Measurements from ENCODE around the gene CRYZ. TPM values are rescaled to one million over a fixed set of nuclear protein-coding genes. Genes with fewer than 3 reads are reported as not detected.
A peak's percentile ranks its signal among the peaks of the same experiment; 100 is the strongest.

CRYZ gene
- total and polyA plus RNA-seq, 10 of the 15 experiments (the other 5 are each of a cell fraction or from before 2014, with no cell fraction given), result 53.4 to 194 (median 79.8) TPM

DNA sequence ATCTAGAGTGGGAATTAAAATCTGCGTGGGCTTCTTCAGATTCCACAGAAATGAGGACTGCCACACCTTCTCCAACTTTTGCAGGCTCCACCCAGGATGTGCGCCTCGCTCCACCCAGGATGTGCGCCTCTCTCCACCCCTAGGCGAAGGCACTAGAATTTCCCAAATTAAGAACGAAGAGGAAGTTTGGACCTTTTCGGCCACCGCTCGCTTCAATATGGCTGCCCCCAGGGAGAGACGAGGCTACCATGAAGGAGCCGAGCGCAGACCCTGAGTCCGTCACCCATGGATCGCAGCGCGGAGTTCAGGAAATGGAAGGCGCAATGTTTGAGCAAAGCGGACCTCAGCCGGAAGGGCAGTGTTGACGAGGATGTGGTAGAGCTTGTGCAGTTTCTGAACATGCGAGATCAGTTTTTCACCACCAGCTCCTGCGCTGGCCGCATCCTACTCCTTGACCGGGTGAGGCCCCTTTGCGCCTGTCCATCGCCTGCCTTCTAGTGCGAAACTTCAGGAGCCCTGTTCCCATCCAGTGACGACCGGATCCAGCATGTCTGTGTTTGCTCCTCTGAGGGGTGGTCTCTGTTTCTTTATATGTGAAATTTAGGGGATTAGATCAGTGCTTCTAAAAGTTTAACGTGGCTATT lies at the start of gene CRYZ, which contains the start of gene TYW3 (continued):
- TF ChIP-seq ETV6 (conservative IDR thresholded peaks at IDR 0.05 in 1 of 2, IDR thresholded peaks at IDR 0.05 in 1 of 2; ENCODE audit: borderline replicate concordance in 1 of 2, low read depth in 1 of 2) (peak in 1 of 2 experiments; percentile 37; a peak in 1 of 4 replicates), TAF1 (IDR thresholded peaks at IDR 0.05; ENCODE audit: borderline replicate concordance, low read depth, low read length) (peak; percentile 82; the same call in 1 of the 2 replicates), ZSCAN29 (IDR thresholded peaks at IDR 0.05) (no peak), POLR2AphosphoS2 (IDR thresholded peaks at IDR 0.05; ENCODE audit: low read depth, low read length) (0 out of 2 replicates have a peak, but pooled peaks have one; percentile 56), SMAD5 (IDR thresholded peaks at IDR 0.05; ENCODE audit: low read depth) (0 out of 2 replicates have a peak, but pooled peaks have one; percentile 69), JUNB (IDR thresholded peaks at IDR 0.05) (no peak), RB1 (IDR thresholded peaks at IDR 0.05; ENCODE audit: borderline replicate concordance) (peak; percentile 27; the same call in 1 of the 2 replicates), HCFC1 (IDR thresholded peaks at IDR 0.05; ENCODE audit: low read length) (peak; percentile 85)
- TF ChIP-seq, protein P1, sequence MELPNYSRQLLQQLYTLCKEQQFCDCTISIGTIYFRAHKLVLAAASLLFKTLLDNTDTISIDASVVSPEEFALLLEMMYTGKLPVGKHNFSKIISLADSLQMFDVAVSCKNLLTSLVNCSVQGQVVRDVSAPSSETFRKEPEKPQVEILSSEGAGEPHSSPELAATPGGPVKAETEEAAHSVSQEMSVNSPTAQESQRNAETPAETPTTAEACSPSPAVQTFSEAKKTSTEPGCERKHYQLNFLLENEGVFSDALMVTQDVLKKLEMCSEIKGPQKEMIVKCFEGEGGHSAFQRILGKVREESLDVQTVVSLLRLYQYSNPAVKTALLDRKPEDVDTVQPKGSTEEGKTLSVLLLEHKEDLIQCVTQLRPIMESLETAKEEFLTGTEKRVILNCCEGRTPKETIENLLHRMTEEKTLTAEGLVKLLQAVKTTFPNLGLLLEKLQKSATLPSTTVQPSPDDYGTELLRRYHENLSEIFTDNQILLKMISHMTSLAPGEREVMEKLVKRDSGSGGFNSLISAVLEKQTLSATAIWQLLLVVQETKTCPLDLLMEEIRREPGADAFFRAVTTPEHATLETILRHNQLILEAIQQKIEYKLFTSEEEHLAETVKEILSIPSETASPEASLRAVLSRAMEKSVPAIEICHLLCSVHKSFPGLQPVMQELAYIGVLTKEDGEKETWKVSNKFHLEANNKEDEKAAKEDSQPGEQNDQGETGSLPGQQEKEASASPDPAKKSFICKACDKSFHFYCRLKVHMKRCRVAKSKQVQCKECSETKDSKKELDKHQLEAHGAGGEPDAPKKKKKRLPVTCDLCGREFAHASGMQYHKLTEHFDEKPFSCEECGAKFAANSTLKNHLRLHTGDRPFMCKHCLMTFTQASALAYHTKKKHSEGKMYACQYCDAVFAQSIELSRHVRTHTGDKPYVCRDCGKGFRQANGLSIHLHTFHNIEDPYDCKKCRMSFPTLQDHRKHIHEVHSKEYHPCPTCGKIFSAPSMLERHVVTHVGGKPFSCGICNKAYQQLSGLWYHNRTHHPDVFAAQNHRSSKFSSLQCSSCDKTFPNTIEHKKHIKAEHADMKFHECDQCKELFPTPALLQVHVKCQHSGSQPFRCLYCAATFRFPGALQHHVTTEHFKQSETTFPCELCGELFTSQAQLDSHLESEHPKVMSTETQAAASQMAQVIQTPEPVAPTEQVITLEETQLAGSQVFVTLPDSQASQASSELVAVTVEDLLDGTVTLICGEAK (IDR thresholded peaks at IDR 0.05; ENCODE audit: borderline replicate concordance), result peak; percentile 61; the same call in 1 of the 2 replicates

Data from GM12878 (cell line).